IPS-20b (cell line): Measurements from ENCODE around the gene SNRK.

ENCODE experiments used
- H3K27ac ChIP-seq: one replicate; pipeline ENCODE4 v1.5.1; 2013; ENCODE audit warnings: low read length
- H3K27me3 ChIP-seq: 2 replicates; pipeline ENCODE4 v1.6.1; 2013; ENCODE audit warnings: mild to moderate bottlenecking, low read length, inconsistent platforms; ENCODE audit not compliant: insufficient read depth
- H3K36me3 ChIP-seq: 2 replicates; pipeline ENCODE4 v1.6.1; 2013; ENCODE audit warnings: low read depth, mild to moderate bottlenecking, inconsistent platforms, low read length, moderate library complexity; ENCODE audit not compliant: insufficient read depth
- H3K4me1 ChIP-seq: 2 replicates; pipeline ENCODE4 v1.6.1; 2013; ENCODE audit warnings: mild to moderate bottlenecking, control low read depth, inconsistent platforms, low read length, moderate library complexity; ENCODE audit not compliant: insufficient read depth
- H3K4me3 ChIP-seq: 2 replicates; pipeline ENCODE4 v1.5.1; 2013; ENCODE audit warnings: mild to moderate bottlenecking, low read length, inconsistent platforms
- H3K9ac ChIP-seq: 2 replicates; pipeline ENCODE4 v1.6.1; 2013; ENCODE audit warnings: low read depth, mild to moderate bottlenecking, inconsistent platforms, low read length, moderate library complexity
- H3K9me3 ChIP-seq: 2 replicates; pipeline ENCODE4 v1.6.1; 2013; ENCODE audit warnings: mild to moderate bottlenecking, low read depth, low read length, inconsistent platforms; ENCODE audit not compliant: insufficient read depth

Gene SNRK

DNA sequence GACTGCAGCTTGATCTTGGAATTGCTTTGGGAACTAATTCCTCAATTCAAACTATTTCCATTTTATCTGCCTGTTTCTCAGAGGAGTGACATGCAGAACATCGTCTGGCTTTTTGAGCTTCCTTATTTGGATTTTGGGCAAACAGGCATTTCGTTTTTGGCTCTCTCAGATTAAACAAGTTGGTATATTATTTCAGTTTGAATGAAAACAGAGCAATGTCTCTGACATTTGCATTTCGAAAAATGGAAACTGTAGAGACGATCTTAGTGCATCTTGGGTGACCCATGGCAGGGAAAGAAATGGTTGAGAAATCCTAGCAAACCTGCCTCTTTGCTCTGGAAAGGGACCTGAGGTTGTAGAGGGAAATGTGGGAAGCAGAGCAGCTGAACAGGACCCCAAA is 33.0 kb upstream of the SNRK start:
- H3K36me3 ChIP-seq: no peaks in the 10 kb centered on the region
- H3K27me3 ChIP-seq: no peaks in the 10 kb centered on the region
- peaks cover 10% of the 10 kb centered on the region for H3K4me1 ChIP-seq
- H3K9me3 ChIP-seq: no peaks in the 10 kb centered on the region
- H3K27ac ChIP-seq: no peak overlapping the region
- no peak overlapping the region for H3K4me3 ChIP-seq
- H3K9ac ChIP-seq: no peak overlapping the region

DNA sequence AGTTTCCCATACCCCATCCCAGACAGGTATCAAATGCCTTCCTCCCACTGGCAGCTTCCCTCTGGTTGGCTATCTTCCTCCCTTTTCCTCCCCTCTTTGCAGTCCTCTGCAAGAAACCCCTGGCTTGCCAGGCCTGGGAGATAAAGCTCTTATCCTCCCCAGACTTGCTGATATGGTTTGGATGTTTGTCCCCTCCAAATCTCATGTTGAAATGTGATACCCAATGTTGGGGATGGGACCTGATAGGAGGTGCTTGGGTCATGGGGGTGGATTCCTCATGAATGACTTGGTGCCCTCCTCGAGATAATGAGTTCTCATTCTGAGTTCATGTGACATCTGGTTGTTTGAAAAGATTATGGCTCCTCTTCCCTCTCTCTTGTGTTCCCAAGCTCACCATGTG is 32.2 kb upstream of the SNRK start:
- Histone ChIP-seq H3K36me3 (no peaks in the 10 kb centered on the region), H3K9me3 (no peaks in the 10 kb centered on the region), H3K9ac (no peak overlapping the region), H3K4me3 (no peak overlapping the region), H3K4me1 (peaks cover 7% of the 10 kb centered on the region), H3K27ac (no peak overlapping the region), H3K27me3 (no peaks in the 10 kb centered on the region)

DNA sequence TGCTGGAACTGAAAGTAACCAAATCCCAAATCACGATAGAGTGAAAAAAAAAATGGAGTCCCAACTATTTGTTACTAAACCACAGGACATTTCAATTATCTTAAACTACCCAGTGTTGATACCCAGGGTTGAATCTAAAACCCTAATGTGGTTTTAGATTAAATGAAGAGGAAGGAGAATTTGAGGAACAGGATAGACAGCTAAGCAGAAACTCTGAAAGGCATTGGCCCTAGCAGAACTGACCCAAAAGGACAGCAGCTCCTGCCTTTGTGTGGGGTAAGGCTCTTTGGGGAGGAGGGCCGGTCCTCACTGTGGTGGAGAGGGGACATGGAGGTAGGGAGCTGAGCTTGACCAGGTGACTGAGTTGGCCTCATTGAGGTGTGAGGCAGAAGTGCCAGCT is 30.7 kb upstream of the SNRK start:
- H3K27ac ChIP-seq: no peak overlapping the region
- H3K9ac ChIP-seq: no peak overlapping the region
- no peak overlapping the region for H3K4me3 ChIP-seq
- H3K4me1 ChIP-seq: peaks cover 9% of the 10 kb centered on the region
- no peaks in the 10 kb centered on the region for H3K36me3 ChIP-seq
- H3K27me3 ChIP-seq: no peaks in the 10 kb centered on the region
- no peaks in the 10 kb centered on the region for H3K9me3 ChIP-seq

- no peak overlapping the region for H3K27ac ChIP-seq
- H3K9me3 ChIP-seq: no peaks in the 10 kb centered on the region
- 0 out of 2 replicates have a peak, but pooled peaks cover 2% of the 10 kb centered on the region for H3K4me1 ChIP-seq
- H3K9ac ChIP-seq: no peak overlapping the region
- H3K4me3 ChIP-seq: no peak overlapping the region
- no peaks in the 10 kb centered on the region for H3K27me3 ChIP-seq
- no peaks in the 10 kb centered on the region for H3K36me3 ChIP-seq
These were observed 29.5 kb upstream of the SNRK start for GRCh38 chr3:43256714-43257461.

GRCh38 chr3:43257850-43258249 is 28.5 kb upstream of the SNRK start:
- Histone ChIP-seq H3K4me1 (0 out of 2 replicates have a peak, but pooled peaks cover 2% of the 10 kb centered on the region), H3K27me3 (no peaks in the 10 kb centered on the region), H3K9ac (no peak overlapping the region), H3K27ac (no peak overlapping the region), H3K4me3 (no peak overlapping the region), H3K9me3 (no peaks in the 10 kb centered on the region), H3K36me3 (no peaks in the 10 kb centered on the region)

DNA sequence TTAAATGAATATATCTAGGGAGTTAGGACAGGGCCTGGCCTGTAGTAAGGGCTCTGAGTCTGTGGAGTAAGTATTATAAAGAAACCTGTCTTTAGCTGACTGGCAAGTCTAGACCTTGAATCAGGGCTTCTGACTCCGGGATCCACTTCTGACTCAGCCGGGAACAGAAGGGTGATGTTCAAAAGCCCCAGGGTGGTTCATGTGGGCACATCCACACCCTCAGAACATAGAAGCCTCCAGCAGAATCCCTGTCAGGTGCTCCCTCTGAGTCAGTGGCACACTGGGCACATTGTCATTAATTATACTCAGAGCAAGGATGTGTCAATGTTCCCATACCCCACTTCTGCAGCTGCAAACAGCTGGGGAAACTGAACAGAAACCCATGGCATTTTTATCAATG is 26.7 kb upstream of the SNRK start:
- H3K9me3 ChIP-seq: no peaks in the 10 kb centered on the region
- no peak overlapping the region for H3K27ac ChIP-seq
- no peaks in the 10 kb centered on the region for H3K27me3 ChIP-seq
- no peaks in the 10 kb centered on the region for H3K36me3 ChIP-seq
- no peak overlapping the region for H3K4me3 ChIP-seq
- H3K4me1 ChIP-seq: 0 out of 2 replicates have a peak, but pooled peaks cover 2% of the 10 kb centered on the region
- H3K9ac ChIP-seq: no peak overlapping the region

GRCh38 chr3:43260412-43260811 is 25.9 kb upstream of the SNRK start:
- H3K27ac ChIP-seq: no peak overlapping the region
- H3K4me1 ChIP-seq: 0 out of 2 replicates have a peak, but pooled peaks cover 2% of the 10 kb centered on the region
- H3K9ac ChIP-seq: no peak overlapping the region
- H3K4me3 ChIP-seq: no peak overlapping the region
- H3K27me3 ChIP-seq: no peaks in the 10 kb centered on the region
- H3K36me3 ChIP-seq: no peaks in the 10 kb centered on the region
- H3K9me3 ChIP-seq: no peaks in the 10 kb centered on the region

- H3K27ac ChIP-seq: no peak overlapping the region
- no peak overlapping the region for H3K9ac ChIP-seq
- 0 out of 2 replicates have a peak, but pooled peaks cover 2% of the 10 kb centered on the region for H3K4me1 ChIP-seq
- no peaks in the 10 kb centered on the region for H3K36me3 ChIP-seq
- no peaks in the 10 kb centered on the region for H3K27me3 ChIP-seq
- no peaks in the 10 kb centered on the region for H3K9me3 ChIP-seq
- no peak overlapping the region for H3K4me3 ChIP-seq
These were observed 24.1 kb upstream of the SNRK start for GRCh38 chr3:43262194-43262593.

DNA sequence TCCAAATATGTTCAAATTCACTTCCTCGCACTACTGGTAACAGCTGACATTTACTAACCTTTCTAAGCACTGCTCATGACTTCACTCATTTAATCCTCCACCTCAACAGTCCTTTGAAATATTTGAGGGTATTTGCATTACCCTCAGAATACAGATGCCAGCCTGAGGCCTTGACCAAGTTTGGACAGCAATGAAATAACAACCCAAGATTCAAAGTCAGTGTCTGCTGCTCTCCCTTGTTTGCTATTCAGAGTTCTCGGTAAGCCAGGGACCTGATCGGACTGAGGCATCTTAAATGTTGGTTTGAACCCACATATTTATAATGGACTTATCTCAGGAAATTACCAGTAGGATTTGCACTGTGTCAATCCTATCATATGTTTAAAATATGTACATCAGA is 19.9 kb upstream of the SNRK start:
- Histone ChIP-seq H3K9me3 (no peaks in the 10 kb centered on the region), H3K27me3 (no peaks in the 10 kb centered on the region), H3K4me1 (no peaks in the 10 kb centered on the region), H3K9ac (no peak overlapping the region), H3K36me3 (no peaks in the 10 kb centered on the region), H3K27ac (no peak overlapping the region), H3K4me3 (no peak overlapping the region)

GRCh38 chr3:43266995-43267394 is 19.3 kb upstream of the SNRK start:
- no peaks in the 10 kb centered on the region for H3K9me3 ChIP-seq
- H3K4me3 ChIP-seq: no peak overlapping the region
- no peaks in the 10 kb centered on the region for H3K4me1 ChIP-seq
- H3K27me3 ChIP-seq: no peaks in the 10 kb centered on the region
- no peak overlapping the region for H3K9ac ChIP-seq
- H3K27ac ChIP-seq: no peak overlapping the region
- no peaks in the 10 kb centered on the region for H3K36me3 ChIP-seq

DNA sequence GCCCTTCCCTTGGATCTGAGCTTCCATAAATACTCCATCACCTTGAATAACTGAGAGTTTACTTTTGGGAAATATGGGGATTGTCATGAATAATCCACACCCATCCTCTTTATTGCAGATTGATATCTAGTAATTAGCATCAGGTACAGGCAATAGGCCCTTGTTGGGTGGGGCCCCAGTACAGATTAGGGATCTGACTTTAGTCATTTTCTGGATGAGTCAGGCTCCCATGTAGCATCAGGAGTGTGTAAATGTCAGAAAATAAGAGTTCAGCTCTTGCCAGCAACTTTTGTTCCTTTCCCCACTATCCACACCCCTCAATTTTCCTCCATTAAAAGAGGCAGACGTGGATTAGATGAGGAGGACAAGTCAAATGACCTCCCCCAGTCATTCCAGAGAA is 17.7 kb upstream of the SNRK start:
- no peak overlapping the region for H3K9ac ChIP-seq
- no peak overlapping the region for H3K4me3 ChIP-seq
- no peaks in the 10 kb centered on the region for H3K9me3 ChIP-seq
- no peak overlapping the region for H3K27ac ChIP-seq
- H3K36me3 ChIP-seq: no peaks in the 10 kb centered on the region
- H3K27me3 ChIP-seq: no peaks in the 10 kb centered on the region
- no peaks in the 10 kb centered on the region for H3K4me1 ChIP-seq

DNA sequence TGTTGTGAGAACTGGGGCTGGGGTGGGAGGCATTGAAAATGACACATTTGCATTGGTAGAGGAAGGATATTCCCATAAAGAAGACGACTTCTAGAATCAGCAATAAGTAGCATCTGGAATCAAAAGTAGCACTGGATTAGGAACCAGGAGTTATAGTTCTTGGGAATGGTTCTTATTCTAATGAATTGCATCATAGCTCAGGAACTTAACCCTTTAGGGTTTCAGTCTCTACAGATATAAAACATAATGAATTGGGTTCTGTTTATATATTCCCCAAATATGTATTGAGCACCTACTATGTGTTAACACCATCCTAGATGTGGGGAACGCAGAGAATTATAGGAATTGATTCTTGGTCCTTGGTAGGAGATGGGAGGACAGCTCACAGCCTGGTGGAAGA is 16.3 kb upstream of the SNRK start:
- Histone ChIP-seq H3K36me3 (no peaks in the 10 kb centered on the region), H3K4me3 (no peak overlapping the region), H3K4me1 (no peaks in the 10 kb centered on the region), H3K9ac (no peak overlapping the region), H3K9me3 (no peaks in the 10 kb centered on the region), H3K27me3 (no peaks in the 10 kb centered on the region), H3K27ac (no peak overlapping the region)
